DND-41 (cell line): ENCODE results near the gene GRHL3.

Source experiments
- CTCF ChIP-seq: IDR thresholded peaks from 2 replicates; pipeline ENCODE4 v1.5.1; 2012; ENCODE audit warnings: borderline replicate concordance, low read length, moderate library complexity, mild to moderate bottlenecking; ENCODE audit not compliant: poor library complexity, severe bottlenecking; ENCODE audit errors: extremely low read depth
- EZH2 ChIP-seq: IDR thresholded peaks from 3 replicates; pipeline ENCODE4 v1.6.1; 2012; ENCODE audit warnings: borderline replicate concordance, low read depth, mild to moderate bottlenecking, moderate library complexity, low read length, inconsistent platforms; ENCODE audit not compliant: severe bottlenecking

DNA sequence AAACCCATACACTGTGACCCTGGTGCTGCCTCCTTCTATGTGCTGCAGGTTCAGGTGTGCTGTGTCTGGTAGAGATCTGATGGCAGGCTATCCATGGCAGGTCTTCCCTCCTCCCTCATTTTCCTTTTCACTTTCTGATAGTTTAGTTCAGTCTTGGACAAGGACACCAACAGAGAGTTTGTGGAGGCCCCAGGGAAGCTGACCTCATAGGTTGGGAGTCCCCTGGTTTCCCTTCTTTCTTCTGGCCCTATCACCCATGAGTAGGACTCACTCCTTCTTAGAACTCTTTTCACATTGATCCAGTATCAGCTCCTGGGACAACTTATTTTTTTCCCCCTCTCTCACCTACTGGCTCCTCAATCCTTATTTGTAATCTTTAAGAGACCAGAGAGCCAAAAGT, 8.3 kb downstream of the GRHL3 start:
- TF ChIP-seq EZH2, result no peak
- no peak for TF ChIP-seq CTCF
